ENCODE measurements around the gene COL27A1. TPM values are rescaled to one million over a fixed set of nuclear protein-coding genes. Genes with fewer than 3 reads are reported as not detected.

The COL27A1 gene
- polyA plus RNA-seq, 2 of the 4 experiments (the other 2 are of a cell fraction) = 6.9 to 20.6 TPM

DNA sequence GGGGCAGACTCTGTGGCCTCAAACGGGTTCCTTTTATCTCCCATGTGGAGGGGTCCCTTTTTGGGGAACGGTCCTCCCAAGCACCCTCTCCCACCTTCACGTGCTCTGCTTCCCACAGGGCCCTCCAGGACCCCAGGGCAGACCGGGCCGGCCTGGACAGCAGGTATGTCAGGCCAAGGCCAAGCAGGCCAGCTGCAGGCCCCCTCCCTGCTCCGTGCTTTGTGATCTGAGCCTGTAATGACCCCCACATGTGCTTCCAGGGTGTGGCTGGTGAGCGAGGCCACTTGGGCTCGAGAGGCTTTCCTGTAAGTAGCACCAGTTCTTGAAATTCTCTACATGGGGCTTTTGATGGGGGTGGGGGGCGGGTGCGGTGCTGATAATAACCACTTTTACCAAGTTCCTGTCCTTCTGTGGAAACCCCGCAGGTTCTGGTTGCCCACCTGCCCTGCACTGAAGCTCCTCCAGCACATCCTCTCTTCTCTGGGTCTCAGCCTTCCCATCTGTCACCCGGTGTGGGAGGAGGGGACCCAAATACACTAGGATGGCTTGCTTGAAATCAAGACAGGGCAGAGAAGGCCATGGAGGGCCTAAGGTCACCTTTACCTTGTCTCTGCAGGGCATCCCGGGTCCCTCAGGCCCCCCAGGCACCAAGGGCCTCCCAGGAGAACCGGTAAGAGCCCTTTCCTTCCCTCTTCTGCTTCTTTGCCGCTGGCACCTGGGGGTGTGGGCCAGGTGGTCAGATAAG, 109.6 kb downstream of the COL27A1 start (continued):
- no peak for TF ChIP-seq REST (IDR thresholded peaks at IDR 0.05)
- TF ChIP-seq FOXS1 (CRISPR knock-in tag; IDR thresholded peaks at IDR 0.05) = no peak

DNA sequence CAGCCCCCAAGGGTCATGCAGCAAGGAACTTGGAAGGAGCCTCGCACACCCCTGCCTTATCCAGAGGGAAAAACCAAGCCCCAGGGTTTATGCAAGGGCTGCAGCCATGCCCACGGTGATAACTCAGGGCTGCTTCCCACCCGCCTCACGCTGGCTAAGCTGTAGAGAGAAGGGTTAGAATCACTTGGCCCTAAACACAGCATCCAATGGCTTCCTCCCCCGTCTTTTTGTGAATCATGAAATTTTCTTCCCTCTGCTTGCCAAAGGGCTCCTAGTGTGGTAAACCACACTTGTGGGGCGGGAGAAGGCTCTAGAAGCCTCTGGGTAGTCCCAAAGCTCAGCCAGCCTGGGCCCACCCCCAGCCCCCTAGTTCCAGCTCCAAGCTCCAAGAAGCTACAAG, 111.6 kb downstream of the COL27A1 start:
- FAIRE-seq = no peak
- no peaks in the 10 kb centered on the region for H3K9me3 ChIP-seq
- 97% methylated on average over 6 of the region's 6 CpGs for WGBS (ENCODE audit: missing lambda C conversion rate)
- no peak overlapping the region for H3K27ac ChIP-seq
- ChIA-PET POLR2A (no interaction called here), CTCF (interaction anchor here (0.7 to 3.9 kb wide), 7 partner anchors 9 to 184 kb away, joined by 3 to 35 read pairs (median 4); partner anchors contain the start of gene COL27A1)
- H3K4me3 ChIP-seq = no peak overlapping the region
- TF ChIP-seq TP53 (CRISPR knock-in tag; IDR thresholded peaks at IDR 0.05) = no peak
- TF ChIP-seq KDM1A (IDR thresholded peaks at IDR 0.05; ENCODE audit: low read depth) = no peak
- TF ChIP-seq NR3C1 (IDR thresholded peaks at IDR 0.05) = no peak
- no peak for TF ChIP-seq REST (IDR thresholded peaks at IDR 0.05)
- TF ChIP-seq CHD2 (IDR thresholded peaks at IDR 0.05; ENCODE audit: low read length, partially characterized antibody) = no peak
- no peak for TF ChIP-seq MAX (IDR thresholded peaks at IDR 0.05)
- TF ChIP-seq ZC3H11A (IDR thresholded peaks at IDR 0.05) = no peak
- TF ChIP-seq EP300 (IDR thresholded peaks at IDR 0.05) = no peak
- no peak for TF ChIP-seq HDAC2 (IDR thresholded peaks at IDR 0.05)
- TF ChIP-seq HES2 (IDR thresholded peaks at IDR 0.05) = no peak
- no peak for TF ChIP-seq RARB (CRISPR knock-in tag; IDR thresholded peaks at IDR 0.05)
- TF ChIP-seq, protein P1, sequence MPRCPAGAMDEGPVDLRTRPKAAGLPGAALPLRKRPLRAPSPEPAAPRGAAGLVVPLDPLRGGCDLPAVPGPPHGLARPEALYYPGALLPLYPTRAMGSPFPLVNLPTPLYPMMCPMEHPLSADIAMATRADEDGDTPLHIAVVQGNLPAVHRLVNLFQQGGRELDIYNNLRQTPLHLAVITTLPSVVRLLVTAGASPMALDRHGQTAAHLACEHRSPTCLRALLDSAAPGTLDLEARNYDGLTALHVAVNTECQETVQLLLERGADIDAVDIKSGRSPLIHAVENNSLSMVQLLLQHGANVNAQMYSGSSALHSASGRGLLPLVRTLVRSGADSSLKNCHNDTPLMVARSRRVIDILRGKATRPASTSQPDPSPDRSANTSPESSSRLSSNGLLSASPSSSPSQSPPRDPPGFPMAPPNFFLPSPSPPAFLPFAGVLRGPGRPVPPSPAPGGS (IDR thresholded peaks at IDR 0.05) = no peak
- TF ChIP-seq CBX2 (IDR thresholded peaks at IDR 0.05; ENCODE audit: borderline replicate concordance, low read depth) = no peak
- no peak for TF ChIP-seq CBX8 (IDR thresholded peaks at IDR 0.05)
- TF ChIP-seq ZSCAN20 (CRISPR knock-in tag; IDR thresholded peaks at IDR 0.05) = no peak
- TF ChIP-seq, protein P2, sequence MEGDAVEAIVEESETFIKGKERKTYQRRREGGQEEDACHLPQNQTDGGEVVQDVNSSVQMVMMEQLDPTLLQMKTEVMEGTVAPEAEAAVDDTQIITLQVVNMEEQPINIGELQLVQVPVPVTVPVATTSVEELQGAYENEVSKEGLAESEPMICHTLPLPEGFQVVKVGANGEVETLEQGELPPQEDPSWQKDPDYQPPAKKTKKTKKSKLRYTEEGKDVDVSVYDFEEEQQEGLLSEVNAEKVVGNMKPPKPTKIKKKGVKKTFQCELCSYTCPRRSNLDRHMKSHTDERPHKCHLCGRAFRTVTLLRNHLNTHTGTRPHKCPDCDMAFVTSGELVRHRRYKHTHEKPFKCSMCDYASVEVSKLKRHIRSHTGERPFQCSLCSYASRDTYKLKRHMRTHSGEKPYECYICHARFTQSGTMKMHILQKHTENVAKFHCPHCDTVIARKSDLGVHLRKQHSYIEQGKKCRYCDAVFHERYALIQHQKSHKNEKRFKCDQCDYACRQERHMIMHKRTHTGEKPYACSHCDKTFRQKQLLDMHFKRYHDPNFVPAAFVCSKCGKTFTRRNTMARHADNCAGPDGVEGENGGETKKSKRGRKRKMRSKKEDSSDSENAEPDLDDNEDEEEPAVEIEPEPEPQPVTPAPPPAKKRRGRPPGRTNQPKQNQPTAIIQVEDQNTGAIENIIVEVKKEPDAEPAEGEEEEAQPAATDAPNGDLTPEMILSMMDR (IDR thresholded peaks at IDR 0.05) = no peak
- no peak for TF ChIP-seq ZFP36 (IDR thresholded peaks at IDR 0.05; ENCODE audit: borderline replicate concordance, partially characterized antibody)
- H3K4me2 ChIP-seq = no peak overlapping the region
- DNase-seq (ENCODE audit: low read depth in 1 of 2, low spot score in 1 of 2) = no peak
- ATAC-seq = no peak
- H3K4me1 ChIP-seq = no peaks in the 10 kb centered on the region

Data from A549 (cell line).